HG03432 (cell line): Measurements from ENCODE around the gene SRMS.
"Not testable (repeated sequence)": the region's sequence is repeated elsewhere in the genome, so short reads cannot be mapped to it uniquely, and the experiment has no call there.

Source experiments
- ATAC-seq: cut with Tn5 transposase; IDR thresholded peaks from one replicate; pipeline ENCODE4 v1.9.1; 2021; ENCODE audit warnings: mild to moderate bottlenecking, moderate library complexity; ENCODE audit not compliant: unreplicated experiment

Gene SRMS

DNA sequence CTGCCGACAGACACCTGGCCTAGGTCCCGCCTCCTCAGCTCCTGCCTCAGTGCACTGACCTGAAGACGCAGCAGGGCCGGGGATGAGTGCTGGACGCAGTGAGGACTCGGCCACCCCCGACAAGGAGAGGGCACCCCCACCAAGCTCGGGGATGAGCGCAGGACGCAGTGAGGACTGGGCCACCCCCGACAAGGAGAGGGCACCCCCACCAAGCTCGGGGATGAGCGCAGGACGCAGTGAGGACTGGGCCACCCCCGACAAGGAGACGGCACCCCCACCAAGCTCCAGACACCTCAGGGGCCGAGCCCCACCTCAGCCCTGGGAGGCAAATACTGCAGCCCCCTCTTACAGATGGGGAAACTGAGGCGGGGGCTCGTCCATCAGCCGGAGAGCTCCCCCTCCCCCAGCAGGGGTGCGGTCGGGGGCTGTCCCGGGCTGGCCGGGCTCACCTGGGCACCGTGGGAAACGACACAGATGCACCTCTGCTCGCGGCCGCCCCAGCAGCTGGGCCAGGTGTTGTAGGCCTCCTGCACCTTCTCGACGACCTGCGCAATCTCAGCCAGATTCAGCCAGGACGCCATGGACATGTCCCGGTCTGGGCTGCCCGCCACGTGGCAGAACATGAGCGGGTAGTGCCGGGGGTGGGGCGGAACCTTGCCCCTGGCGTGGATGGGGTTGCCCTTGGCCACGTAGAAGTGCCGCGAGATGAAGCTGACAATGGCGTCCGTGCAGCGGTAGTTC is 19.0 kb upstream of the SRMS start:
- no peak for ATAC-seq

DNA sequence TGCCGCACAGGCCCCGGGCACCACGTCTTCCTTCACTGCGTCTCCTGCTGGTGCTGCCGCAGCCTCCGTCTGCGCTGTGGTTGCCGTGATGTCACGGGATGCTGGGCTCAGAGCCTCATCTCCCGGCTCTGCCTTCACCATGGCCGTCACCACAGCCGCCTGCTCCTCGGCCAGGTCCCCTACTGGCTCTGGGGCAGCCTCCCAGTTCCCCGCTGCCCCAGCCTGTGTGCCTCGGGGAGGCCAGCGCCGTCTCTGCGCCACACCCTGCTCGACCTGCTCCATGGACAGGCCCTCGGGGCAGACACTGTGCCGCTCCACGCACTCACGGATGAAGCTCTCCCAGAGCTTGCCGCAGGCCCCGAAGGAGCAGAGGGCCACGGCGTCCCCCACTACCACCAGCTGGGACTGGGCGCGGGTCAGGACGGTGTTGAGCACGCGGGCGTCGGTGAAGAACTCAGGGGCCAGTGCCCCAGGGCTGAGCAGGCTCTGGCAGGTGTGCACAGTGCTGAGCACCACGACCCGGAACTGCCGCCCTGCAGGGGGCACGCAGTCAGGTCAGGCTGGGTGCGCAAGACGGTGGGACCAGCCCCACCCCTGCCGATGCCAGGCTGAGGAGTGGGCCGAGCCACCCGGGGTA is 18.3 kb upstream of the SRMS start:
- ATAC-seq, result no peak

DNA sequence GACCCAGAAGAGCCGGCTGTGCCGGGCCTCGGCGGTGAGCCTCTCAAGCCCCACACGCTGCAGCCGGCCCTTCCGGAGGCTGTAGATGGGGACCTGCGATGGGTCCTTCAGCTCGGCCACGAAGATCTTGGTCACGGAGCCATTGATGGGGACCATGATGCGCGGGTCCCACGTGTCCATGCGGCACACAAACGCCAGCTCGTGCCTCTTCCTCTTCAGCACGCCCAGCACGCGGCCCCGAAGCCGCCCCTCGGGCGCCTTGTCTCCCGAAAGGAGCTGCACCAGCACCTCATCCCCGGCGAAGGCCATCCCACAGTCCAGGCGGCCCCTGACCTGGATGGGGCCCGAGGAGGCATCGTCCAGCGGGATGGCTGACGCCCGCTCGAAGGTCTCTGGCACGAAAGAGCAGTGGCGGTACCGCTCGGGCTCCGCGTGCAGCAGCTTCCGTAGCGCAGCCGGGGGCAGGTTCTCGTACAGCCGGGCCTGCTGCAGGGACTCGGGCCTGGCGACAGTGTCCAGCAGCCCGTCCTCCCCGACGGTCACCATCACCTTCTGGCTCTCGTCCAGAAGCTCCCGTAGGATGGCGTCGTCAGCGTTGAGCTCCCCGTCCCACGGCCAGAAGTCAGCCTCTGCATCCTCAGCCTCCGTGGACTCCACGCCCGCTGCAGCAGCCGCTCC is 17.6 kb upstream of the SRMS start:
- no peak for ATAC-seq

DNA sequence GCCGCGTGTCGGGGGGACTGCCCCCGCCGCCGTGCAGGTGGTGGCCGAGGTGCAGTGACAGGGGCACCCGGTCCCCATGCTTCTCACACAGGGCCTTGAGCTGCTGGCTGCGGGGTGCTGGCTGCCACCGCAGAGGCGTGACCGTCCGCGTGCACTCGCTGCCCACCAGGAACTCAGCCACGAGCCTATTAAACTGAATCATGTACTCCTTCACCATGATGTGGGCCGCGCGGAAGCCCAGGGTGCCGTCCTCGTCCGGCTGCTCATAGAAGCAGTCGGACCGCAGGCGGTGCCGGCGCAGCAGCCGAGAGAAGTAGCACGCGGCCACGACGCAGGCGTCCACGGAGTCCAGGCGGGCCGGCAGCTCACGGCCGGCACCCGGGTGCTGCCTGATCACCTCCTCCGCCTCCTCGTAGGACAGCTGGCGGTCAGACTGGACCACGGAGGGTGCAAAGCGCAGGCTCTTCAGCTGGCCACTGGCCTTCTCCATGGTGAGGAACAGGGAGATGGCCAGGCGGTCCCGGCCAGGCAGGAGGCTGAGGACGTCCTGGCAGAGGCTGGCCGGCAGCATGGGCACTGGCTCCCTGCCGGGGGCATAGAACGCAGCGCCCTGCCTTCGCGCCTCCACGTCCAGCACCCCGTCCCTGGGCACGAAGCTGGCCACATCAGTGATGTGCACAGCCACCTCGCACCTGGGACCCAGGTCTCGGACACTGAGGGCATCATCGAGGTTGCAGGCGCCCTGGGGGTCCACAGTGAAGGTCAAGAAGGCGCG is 16.7 kb upstream of the SRMS start:
- ATAC-seq, result no peak

DNA sequence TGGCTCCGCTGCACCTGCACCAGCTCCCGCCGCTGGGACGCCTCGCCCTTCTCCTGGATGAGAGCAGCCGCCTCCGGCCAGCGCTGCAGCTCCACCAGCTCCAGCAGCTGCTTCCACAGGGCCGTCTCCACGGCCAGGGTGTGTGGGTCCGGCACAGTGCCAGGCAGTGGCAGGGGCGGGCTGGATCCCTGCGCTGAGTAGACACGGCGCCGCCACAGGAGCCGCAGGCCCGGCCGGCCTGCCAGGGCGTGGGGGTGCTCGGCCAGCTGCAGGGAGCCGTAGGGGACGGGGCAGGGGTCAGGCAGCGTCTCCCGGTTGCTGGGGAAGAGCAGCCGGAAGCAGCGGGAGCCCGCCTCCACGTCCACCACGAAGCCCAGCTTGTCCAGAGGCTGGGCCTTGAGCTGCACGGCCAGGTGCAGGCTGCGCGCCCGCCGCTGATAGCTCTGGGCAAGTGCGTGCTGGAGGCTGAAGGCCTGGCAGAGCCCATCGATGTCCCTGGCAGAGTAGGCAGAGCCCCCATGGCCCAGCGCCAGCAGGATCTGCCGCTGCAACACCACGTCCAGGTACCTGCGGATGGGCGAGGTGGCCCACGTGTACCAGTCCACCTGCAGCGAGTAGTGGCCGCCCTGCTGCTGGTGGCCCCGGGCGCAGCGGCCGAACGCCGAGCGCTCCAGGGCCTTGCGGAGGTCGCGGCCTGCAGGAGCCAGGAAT is 15.8 kb upstream of the SRMS start:
- no peak for ATAC-seq

DNA sequence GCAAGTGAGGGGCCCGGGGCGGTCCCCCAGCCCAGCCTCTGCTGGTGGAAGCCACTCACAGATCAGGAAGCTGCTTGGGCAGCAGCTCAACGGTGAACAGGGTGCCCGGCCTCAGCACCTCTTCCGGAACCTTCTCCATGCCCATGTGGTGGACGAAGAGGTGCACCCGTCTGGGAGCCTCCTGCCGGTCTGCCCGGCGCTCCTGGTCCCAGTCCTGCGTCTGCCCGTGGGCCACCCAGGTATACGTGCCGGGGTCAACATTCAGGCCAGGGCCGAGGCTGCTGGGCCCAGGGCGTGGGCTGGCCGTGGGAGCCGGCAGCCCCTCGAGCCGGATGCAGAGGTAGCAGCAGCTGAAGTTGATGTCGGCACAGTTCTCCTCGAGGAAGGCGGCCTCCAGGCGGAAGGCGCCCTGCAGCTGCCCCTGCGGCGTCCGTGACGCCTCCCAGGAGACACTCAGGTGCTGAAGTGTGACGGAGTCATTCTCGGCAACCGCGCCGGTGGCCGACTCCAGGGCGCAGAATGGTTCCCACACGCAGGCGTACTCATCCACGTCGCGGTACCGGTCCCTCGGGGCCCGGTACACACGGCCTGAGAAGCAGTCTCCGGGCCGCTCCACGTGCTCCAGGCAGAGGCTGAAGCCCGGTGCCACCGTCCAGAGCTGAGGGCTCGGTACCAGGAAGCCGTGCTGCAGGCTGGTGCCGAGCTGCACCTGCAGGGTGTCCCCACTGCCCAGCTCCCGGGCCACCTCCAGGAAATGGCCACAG is 15.1 kb upstream of the SRMS start:
- no peak for ATAC-seq

DNA sequence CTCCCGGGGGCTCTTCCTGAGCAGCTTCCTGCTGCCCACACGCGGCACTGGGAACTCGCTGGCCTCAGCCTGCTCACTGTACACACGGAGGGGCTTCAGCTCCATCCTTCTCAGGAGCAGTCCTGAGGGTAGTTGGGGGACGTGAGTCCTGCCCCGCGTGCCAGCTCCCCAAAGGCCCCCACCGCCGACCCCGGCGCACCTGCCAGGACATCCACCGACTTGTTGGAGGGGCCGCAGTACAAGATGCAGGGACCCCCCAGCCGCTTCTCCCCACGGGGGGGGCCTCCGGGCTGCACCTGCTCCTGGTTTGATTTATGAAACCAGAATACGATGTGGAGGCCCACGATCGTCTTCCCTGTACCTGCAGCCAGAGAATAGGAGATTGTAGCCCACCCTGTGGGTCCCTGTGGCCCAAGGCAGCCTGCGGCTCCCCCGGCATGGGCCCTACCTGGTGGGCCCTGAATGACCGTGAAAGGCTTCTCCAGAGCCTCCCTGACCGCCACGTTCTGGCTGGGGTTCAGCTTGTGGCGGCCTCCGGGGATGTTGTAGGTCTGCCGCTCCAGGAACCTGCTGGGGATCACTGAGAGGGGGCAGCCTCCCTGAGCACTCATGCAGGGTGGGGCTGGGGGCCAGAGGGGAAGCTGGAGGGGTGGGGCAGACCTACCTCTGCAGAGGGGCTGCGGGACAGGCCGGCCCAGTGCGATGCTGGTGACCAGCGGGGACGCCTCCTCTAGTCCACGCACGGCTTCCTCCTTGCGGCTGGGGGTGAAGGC is 14.3 kb upstream of the SRMS start:
- ATAC-seq, result no peak

DNA sequence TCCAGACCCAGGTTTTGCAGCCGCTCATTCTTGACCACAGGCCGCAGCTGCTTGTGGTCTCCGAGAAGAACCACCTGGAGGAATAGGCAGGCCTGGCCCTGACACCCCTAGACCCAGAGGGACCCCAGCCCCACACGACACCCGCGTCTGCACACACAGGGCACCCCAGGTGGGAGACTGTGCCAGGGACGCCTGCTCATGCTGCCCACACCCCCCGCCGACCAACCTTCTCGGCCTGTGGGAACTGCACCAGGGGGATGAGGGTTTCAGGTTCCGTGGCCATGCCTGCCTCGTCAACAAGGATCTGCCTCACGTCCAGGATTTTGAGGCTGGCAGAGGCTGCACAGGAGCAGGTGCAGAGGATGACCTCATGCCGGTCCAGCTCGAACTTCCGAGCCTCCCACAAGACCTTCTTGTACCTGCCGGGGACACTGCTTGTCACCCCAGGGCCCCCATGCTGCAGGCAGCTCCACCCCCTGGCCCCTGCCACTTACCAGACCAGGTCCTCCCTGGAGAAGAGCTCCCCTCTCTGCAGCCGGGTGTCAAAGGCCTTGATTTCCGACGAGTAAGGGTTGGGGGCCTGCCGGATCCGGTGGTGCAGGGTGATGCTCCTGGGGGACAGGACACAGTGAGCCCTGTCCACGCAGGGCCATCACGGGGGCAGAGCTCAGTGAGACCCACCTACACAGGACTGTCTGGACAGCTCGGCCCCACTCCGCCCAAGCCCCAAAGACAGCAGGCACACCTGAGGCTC is 13.5 kb upstream of the SRMS start:
- ATAC-seq, result no peak

DNA sequence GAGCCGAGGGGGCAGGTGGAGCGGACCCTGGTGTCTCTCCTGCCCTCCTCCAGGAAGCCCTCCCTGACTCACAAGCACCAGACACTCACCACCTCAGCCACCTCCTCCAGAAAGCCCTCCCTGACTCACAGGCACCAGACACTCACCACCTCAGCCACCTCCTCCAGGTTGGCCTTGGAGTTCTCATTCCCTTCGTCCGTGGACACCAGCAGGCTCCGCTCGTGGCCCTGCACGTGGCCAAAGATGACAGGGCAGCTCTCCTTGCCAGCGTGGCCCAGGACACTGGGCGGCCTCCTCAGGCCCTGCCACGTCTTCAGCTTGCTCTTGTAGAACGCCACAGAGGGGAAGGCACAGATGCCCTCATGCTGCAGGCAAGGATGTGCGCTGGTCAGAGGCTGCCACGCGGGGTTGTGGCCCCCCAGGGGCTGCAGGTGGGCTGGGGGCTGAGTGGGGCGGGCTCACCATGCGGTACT is 12.8 kb upstream of the SRMS start:
- ATAC-seq, result no peak

DNA sequence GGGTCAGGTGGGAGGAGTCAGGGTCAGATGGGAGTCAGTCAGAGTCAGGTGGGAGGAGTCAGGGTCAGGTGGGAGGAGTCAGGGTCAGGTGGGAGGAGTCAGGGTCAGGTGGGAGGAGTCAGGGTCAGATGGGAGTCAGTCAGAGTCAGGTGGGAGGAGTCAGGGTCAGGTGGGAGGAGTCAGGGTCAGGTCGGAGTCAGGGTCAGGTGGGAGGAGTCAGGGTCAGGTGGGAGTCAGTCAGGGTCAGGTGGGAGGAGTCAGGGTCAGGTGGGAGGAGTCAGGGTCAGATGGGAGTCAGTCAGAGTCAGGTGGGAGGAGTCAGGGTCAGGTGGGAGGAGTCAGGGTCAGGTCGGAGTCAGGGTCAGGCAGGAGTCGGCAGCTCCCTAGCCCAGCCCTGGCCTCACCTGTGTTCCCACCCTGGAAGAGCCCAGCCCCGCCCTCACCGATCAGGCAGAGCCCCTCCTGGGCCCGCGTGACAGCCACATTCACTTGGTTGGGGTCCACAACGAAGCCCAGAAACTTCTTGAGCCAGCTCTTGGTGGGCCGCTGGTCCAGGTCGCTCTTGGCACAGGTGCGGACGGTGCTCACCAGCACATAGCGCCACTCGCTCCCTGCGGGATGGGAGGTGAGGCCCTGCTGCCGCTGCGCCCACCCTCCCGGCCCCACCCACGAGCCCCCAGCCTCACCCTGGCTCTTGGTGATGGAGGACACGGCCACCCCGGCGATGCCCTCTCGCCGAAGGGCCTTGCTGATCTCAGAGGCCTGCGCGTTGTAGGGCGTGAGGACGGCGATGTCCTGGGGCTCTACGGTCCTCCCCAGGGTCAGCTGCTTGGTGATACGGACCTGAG is 12.2 kb upstream of the SRMS start:
- not testable (repeated sequence) for ATAC-seq

DNA sequence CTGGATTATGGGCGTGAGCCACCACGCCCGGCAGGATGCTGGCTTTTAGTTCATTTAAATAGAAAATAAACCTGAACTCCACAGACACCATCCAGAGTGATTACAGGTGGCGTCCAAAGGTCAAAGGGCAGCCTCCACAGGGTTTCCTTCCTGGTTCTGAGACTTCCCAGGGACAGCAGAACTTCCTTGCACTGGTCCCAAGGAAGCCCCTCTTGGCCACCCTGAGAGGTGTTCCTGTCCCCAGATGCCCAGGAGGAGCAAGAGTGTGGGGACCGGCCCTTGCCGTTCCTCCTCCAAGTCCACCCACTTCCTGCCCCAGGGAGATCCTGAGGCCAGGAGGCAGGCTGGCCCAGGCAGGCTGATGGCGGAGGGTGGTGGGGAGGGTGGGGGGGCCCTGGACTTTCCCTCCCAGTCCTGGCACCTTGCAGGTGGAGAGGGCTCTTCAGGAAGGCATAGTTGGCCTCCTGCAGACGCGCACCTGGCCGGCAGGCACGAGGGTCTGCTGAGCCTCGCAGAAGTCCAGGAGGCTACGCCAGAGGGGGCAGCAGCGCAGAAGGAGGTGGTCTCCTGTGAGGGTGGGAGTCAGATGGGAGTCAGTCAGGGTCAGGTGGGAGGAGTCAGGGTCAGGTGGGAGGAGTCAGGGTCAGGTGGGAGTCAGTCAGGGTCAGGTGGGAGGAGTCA is 11.4 kb upstream of the SRMS start:
- no peak for ATAC-seq

DNA sequence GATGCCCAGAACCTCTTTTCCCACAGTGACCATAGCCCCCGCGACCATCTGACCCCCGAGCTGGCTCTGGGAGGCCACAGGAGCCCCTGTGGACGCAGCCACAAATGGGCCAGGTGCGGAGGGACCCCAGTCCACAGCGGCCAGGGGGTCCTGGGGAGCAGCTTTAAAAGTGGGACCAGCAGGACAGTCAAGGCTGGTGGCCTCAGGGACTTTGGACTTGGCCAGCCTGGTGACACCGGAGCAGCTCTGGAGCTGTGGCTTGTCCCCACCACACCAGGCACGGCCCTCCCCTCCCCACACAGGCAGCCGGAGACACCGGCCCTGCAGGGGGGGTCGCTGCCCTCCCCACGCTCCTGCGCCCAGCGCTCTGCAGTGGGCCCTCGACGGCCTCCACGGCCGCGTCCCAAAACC is 9.9 kb upstream of the SRMS start:
- no peak for ATAC-seq

DNA sequence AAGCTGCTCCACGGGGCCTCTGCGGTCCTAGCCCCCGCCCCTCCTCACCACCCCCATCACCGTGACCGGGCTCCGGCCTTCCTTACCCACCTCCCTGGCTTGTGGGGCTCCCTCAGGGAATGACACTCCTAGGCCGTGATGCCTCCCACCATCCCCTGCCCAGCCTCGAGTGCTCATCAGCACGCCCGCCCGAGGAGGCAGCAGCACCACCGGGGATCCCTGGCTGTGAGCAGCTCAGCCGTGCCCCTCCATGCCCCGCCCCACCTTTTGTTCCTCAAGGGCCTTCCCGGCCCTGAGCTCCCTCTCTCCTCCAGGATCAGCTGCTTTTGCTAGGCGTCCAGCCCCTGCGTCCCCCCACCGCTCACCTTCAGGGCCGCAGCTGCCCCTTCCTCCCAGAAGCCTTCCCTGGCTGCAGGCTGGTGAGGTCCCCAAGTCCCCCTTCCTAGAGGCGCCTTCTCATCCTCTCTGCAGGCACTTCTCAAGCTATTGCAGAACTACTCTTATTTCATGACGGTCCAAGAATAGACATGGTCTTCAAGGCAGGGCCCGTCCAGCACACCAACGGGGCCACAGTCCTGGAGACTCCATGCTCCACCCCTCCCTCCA is 9.4 kb upstream of the SRMS start:
- no peak for ATAC-seq

DNA sequence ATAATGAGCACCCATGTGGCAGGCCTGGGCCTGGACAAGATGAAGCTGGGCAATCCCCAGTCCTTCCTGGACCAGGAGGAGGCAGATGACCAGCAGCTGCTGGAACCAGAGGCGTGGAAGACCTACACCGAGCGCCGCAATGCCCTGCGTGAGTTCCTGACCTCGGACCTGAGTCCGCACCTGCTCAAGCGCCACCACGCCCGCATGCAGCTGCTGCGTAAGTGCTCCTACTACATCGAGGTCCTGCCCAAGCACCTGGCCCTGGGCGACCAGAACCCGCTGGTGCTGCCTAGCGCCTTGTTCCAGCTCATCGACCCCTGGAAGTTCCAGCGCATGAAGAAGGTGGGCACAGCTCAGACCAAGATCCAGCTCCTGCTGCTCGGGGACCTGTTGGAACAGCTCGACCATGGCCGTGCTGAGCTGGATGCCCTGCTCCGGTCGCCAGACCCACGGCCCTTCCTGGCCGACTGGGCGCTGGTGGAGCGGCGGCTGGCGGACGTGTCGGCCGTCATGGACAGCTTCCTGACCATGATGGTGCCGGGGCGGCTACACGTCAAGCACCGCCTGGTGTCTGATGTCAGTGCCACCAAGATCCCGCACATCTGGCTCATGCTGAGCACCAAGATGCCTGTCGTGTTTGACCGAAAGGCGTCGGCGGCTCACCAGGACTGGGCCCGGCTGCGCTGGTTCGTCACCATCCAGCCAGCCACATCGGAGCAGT is 8.3 kb upstream of the SRMS start:
- no peak for ATAC-seq

DNA sequence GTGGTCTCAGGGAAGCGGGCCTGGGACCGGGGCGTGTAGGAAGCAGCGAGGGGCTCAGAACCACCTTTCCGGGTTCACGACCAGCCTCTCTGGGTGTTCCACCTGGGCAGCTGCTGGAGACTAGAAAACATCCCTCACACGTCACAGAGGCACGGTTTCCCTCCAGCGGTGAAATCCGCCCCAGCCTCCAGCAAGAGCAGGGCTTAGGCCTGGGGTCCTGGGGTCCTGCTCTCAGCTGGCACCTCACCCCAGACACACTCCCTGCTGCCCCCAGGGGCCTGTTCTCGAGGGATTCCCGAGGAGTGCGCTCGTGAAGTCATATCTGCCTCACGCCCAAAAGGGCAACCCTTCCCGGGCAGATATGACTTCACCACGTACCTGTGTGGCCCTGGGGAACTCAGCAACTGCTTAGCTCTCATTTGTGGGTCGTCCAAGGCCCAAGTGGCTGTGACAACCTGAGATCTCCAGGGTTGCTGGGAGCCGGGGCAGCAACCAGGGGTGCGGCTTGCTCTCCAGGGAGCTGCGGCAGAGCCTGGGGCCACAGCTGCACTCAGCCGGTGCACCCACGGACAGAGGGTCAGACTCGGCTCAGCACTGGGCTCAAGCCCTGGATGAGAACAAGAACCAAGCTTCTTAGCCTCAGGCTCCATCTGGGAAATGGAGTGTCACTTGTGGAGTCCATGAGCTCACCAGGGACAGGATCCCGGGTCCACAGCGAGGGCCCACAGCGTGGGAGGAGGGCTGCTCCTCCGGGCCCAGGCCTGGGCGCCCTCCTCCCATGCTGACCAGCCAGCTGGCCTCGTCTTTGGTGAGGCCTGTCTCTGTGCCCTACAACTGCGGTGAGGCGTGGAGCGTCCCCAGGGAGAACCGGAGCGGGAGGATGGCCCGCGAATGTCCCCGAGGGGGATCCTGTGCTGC is 7.1 kb upstream of the SRMS start:
- peak; percentile 29 for ATAC-seq
